Body of pancreas (tissue), 4 donors: ENCODE measurements around the gene IL13.

Source experiments
- CTCF ChIP-seq, 7 experiments: fragments of 450-650 bp in 4 of 7; fragments of 200-600 bp in 3 of 7; sonication (generic) in 3 of 7; IDR thresholded peaks; one replicate each; pipeline ENCODE4 v1.5.1; 2016 to 2019; ENCODE audit warnings: antibody characterized with exemption in 7 of 7
- POLR2A ChIP-seq, 3 donors: fragments of 450-650 bp; IDR thresholded peaks; one replicate each; pipeline ENCODE4 v1.6.1; 2016; ENCODE audit warnings: antibody characterized with exemption in 3 of 3, mild to moderate bottlenecking in 2 of 3

- TF ChIP-seq CTCF (IDR thresholded peaks at IDR 0.05) (no peak), POLR2A (IDR thresholded peaks at IDR 0.05) (no peak)
Observed at GRCh38 chr5:132666310-132667123, 8.5 kb downstream of the IL13 start.
